Measurements from ENCODE around the gene MFSD6. TPM values are rescaled to one million over a fixed set of nuclear protein-coding genes. Genes with fewer than 3 reads are reported as not detected.

MFSD6 gene
- total and polyA plus RNA-seq, 2 of the 8 experiments (the other 6 are each of a cell fraction or from before 2014, with no cell fraction given): 1.8 to 5.1 TPM

DNA sequence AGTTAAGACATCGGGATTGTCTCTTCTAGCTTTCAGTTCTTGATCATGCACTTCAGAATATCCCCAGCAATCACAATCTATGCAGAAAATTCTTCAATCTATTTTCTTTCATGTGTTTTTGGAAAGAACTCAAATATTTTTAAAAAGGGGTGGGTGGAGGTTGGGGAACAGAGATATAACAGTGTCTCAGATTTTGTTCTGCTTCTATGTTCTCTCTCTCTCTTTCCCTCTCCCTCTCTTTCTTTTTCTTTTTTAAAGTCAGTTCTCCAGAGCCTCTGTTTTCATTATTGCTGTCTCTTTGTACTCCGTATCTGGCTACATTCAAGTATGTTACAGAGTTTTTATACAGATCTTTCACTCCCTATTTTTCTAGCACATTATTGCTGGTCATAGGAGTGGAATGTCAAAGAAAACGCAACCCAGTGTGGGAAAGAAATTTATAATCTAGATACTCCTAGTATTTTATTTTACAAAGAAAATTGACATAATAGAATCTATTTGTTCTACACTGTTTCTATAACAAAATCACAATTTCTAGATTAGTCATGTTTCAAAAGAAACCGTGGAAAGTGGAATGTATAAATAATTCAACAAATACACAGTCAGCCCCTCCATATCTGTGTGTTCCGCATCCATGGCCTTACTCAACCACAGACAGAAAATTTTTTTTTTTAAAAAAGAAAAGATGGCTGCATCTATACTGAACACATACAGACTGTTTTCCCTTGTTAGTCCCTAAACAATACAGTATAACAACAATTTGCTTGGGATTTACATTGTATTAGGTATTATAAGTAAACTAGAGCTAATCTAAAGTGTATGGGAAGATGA lies 137.6 kb downstream of the MFSD6 start (continued):
- no peak for TF ChIP-seq RXRA (IDR thresholded peaks at IDR 0.05; ENCODE audit: insufficient read depth, low read depth, low read length)
- no peak for TF ChIP-seq YY1 (IDR thresholded peaks at IDR 0.05; ENCODE audit: low read depth, low read length)
- no peak for TF ChIP-seq TEAD4 (IDR thresholded peaks at IDR 0.05; ENCODE audit: low read depth, low read length)
- TF ChIP-seq, protein P1, sequence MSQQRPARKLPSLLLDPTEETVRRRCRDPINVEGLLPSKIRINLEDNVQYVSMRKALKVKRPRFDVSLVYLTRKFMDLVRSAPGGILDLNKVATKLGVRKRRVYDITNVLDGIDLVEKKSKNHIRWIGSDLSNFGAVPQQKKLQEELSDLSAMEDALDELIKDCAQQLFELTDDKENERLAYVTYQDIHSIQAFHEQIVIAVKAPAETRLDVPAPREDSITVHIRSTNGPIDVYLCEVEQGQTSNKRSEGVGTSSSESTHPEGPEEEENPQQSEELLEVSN (IDR thresholded peaks at IDR 0.05): no peak
- TF ChIP-seq RAD21 (IDR thresholded peaks at IDR 0.05 in 1 of 2, conservative IDR thresholded peaks at IDR 0.05 in 1 of 2; ENCODE audit: low read depth in 2 of 2, low read length in 2 of 2): no peak
- no peak for TF ChIP-seq RNF2 (IDR thresholded peaks at IDR 0.05; ENCODE audit: borderline replicate concordance, low read depth, low read length, missing control alignments, poor library complexity, severe bottlenecking)
